Stimulated activated naive B cell treated with anti-CD40 and anti-IgM and Interleukin-4, amounts not matched to agents 10 μg/mL and 1 μg/mL and 100 μg/mL, for 72 hours (primary cell): ENCODE measurements around the gene BLCAP.

ENCODE experiments used
- ATAC-seq, 2 donors: fragments of 150-1000 bp; cut with Tn5 transposase; replicated peaks; 2 replicates each; pipeline ENCODE4 v1.10.0; 2021; ENCODE audit warnings: moderate library complexity in 1 of 2
- DNase-seq: peaks from one replicate; pipeline ENCODE4 v3.0.0; 2021
- H3K27ac Mint-ChIP-seq: one replicate; pipeline ENCODE4 v1.8.0; 2022; ENCODE audit warnings: mild to moderate bottlenecking, mixed read lengths
- H3K27me3 Mint-ChIP-seq, 2 donors: one replicate each; pipeline ENCODE4 v1.8.0; 2022; ENCODE audit warnings: mixed read lengths in 2 of 2
- H3K36me3 Mint-ChIP-seq, 2 donors: one replicate each; pipeline ENCODE4 v1.8.0; 2022; ENCODE audit warnings: mixed read lengths in 2 of 2, mild to moderate bottlenecking in 1 of 2
- H3K4me1 Mint-ChIP-seq, 2 donors: one replicate each; pipeline ENCODE4 v1.8.0; 2022; ENCODE audit warnings: mixed read lengths in 2 of 2, mild to moderate bottlenecking in 1 of 2
- H3K4me3 Mint-ChIP-seq, 2 donors: one replicate each; pipeline ENCODE4 v1.8.0; 2022; ENCODE audit warnings: mild to moderate bottlenecking in 2 of 2, mixed read lengths in 2 of 2, moderate library complexity in 1 of 2
- H3K9me3 Mint-ChIP-seq, 2 donors: one replicate each; pipeline ENCODE4 v1.8.0; 2022; ENCODE audit warnings: mixed read lengths in 2 of 2, mild to moderate bottlenecking in 1 of 2

Gene BLCAP

GRCh38 chr20:37521061-37521771 is 6.5 kb downstream of the BLCAP start, which contains the start of gene NNAT:
Gene NNAT (plus strand): TSS chr20:37521250. CDS start chr20:37521332, 82 bp downstream.
- Mint-ChIP-seq H3K9me3 (no peaks in the 10 kb centered on the region), H3K4me3 (peak within 1 kb of the TSS; percentile 77 to 85), H3K4me1 (peaks cover 36 to 68% of the 10 kb centered on the region in 2 donors), H3K36me3 (peaks cover 29 to 54% of the 10 kb centered on the region in 2 donors), H3K27me3 (no peaks in the 10 kb centered on the region), H3K27ac (peak within 1 kb of the TSS; percentile 84)
- DNase-seq (no peak), ATAC-seq (peak in 1 of 2 donors; percentile 27)

- H3K4me1 Mint-ChIP-seq: peaks cover 34 to 66% of the 10 kb centered on the region in 2 donors
- H3K9me3 Mint-ChIP-seq: no peaks in the 10 kb centered on the region
- H3K36me3 Mint-ChIP-seq: peaks cover 29 to 55% of the 10 kb centered on the region in 2 donors
- ATAC-seq (peak in 1 of 2 donors; percentile 23), DNase-seq (no peak)
- H3K4me3 Mint-ChIP-seq: peak overlapping the region; percentile 63 to 85
- peak overlapping the region; percentile 67 for H3K27ac Mint-ChIP-seq
- H3K27me3 Mint-ChIP-seq: no peaks in the 10 kb centered on the region
These were observed 7.2 kb downstream of the BLCAP start for GRCh38 chr20:37520419-37520955.

DNA sequence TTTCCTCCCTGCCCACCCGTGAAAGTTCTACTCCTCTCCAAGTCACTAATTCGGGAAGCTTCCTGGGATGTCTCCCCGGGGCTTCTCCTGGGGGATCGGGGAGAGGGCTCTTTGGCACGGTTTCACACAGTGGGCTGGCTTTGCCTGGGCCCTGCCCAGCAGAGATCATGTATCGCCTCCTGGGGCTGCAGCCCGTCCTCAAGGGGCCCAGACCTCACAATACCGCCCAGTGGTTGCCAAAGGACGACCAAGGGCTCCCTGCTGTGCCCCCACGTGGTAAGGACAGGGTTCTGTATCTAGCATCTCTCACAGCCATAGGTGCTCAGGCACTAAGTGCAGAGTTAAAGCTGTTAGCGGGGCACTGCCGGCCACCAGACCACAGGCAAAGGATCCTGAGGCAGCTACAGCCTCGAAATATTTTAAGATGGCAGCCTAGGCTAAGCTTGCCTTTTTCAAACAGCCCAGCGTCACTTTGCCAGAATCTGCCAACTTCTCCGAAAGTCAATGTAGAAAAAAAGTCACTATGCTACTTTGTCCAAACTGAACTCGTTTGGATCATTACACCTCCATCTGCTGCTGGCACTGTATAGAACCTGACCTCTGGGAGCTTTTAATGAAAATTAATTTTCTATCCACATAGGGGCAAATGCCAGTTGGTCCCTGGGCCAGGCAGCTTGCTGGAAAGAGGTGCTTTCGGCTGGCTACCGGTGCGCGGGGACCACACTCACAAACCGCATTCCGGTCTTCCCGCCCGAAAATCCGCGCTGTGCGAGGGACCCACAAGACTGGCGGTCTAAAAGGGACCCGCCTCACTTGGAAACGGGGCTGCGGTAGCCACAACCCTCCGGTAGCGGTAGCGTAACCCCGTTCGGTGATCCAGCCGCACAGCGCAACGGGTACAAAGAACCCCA is 7.9 kb downstream of the BLCAP start:
- Mint-ChIP-seq H3K4me1 (peaks cover 29 to 65% of the 10 kb centered on the region in 2 donors), H3K27ac (no peak overlapping the region), H3K27me3 (no peaks in the 10 kb centered on the region), H3K36me3 (peaks cover 34 to 61% of the 10 kb centered on the region in 2 donors), H3K9me3 (no peaks in the 10 kb centered on the region), H3K4me3 (peak overlapping the region; percentile 63 to 85)
- DNase-seq (no peak), ATAC-seq (peak in 1 of 2 donors; percentile 44)

GRCh38 chr20:37518606-37519507 is 8.8 kb downstream of the BLCAP start:
- H3K36me3 Mint-ChIP-seq: peaks cover 38 to 62% of the 10 kb centered on the region in 2 donors
- no peaks in the 10 kb centered on the region for H3K9me3 Mint-ChIP-seq
- no peak for DNase-seq
- H3K4me3 Mint-ChIP-seq: no peak overlapping the region
- H3K4me1 Mint-ChIP-seq: peaks cover 26 to 62% of the 10 kb centered on the region in 2 donors
- H3K27ac Mint-ChIP-seq: no peak overlapping the region
- ATAC-seq: no peak
- no peaks in the 10 kb centered on the region for H3K27me3 Mint-ChIP-seq

DNA sequence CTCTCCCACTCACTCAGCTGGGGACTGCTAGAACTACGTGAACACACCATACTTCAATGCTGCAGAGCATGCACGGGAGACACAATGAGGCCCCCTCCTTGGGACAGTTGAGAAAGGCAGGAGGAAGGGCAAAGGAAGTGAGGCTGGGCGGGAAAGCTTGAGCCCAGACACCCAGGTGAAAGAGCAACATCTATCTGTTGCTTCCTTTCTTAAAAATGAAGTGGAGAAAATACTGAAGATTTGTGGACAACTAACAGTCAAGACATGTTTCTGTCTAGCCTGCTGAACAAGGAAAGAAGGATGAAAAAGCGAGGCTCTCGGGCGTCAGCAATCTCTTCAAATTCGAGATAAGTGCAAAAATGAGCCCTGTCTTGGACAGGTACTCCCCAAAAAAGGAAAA is 9.6 kb downstream of the BLCAP start:
- Mint-ChIP-seq H3K4me1 (peaks cover 21 to 57% of the 10 kb centered on the region in 2 donors), H3K27me3 (no peaks in the 10 kb centered on the region), H3K27ac (no peak overlapping the region), H3K9me3 (no peaks in the 10 kb centered on the region), H3K4me3 (no peak overlapping the region), H3K36me3 (peaks cover 38 to 59% of the 10 kb centered on the region in 2 donors)
- no peak for ATAC-seq
- no peak for DNase-seq

GRCh38 chr20:37516811-37517750 is 10.6 kb downstream of the BLCAP start:
- no peak for DNase-seq
- H3K4me1 Mint-ChIP-seq: peaks cover 21 to 56% of the 10 kb centered on the region in 2 donors
- H3K4me3 Mint-ChIP-seq: no peak overlapping the region
- H3K9me3 Mint-ChIP-seq: no peaks in the 10 kb centered on the region
- no peak for ATAC-seq
- peaks cover 41 to 59% of the 10 kb centered on the region in 2 donors for H3K36me3 Mint-ChIP-seq
- no peaks in the 10 kb centered on the region for H3K27me3 Mint-ChIP-seq
- no peak overlapping the region for H3K27ac Mint-ChIP-seq

- no peak overlapping the region for H3K4me3 Mint-ChIP-seq
- DNase-seq: no peak
- H3K27ac Mint-ChIP-seq: no peak overlapping the region
- no peak for ATAC-seq
- H3K4me1 Mint-ChIP-seq: peaks cover 26 to 49% of the 10 kb centered on the region in 2 donors
- H3K36me3 Mint-ChIP-seq: peaks cover 41 to 63% of the 10 kb centered on the region in 2 donors
- no peaks in the 10 kb centered on the region for H3K9me3 Mint-ChIP-seq
- no peaks in the 10 kb centered on the region for H3K27me3 Mint-ChIP-seq
These were observed 11.8 kb downstream of the BLCAP start for GRCh38 chr20:37515876-37516275.

DNA sequence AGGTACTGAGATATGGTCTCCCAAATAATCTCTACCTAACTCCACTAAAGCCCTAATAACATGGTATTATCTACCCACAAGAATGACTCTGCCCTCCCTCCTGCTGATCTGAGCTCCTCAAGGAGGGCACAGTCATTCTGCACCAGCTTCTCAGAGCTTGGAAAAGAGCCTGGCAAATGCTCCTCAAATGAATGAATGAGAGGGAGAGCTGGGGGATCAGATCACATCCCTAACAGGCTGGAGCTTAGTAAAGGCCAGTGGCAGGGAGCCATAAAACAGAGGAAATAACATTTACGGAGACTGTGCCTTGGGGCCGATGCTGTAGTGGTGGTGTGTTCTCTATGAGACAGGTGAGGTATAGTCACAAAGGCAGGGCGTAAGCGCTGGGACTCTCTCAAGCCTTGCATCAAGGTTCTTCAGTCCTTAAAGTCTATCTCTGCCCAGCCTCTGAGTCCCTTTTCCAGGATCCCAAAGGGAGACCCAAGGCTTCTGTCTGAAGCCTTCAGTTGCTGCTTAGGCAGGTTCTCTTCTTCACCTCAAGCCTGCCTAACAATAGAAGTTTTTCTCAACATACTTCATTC is 13.8 kb downstream of the BLCAP start:
- Mint-ChIP-seq H3K4me3 (no peak overlapping the region), H3K4me1 (peaks cover 23 to 37% of the 10 kb centered on the region in 2 donors), H3K36me3 (peaks cover 34 to 60% of the 10 kb centered on the region in 2 donors), H3K27me3 (no peaks in the 10 kb centered on the region), H3K27ac (no peak overlapping the region), H3K9me3 (no peaks in the 10 kb centered on the region)
- ATAC-seq (no peak), DNase-seq (no peak)

DNA sequence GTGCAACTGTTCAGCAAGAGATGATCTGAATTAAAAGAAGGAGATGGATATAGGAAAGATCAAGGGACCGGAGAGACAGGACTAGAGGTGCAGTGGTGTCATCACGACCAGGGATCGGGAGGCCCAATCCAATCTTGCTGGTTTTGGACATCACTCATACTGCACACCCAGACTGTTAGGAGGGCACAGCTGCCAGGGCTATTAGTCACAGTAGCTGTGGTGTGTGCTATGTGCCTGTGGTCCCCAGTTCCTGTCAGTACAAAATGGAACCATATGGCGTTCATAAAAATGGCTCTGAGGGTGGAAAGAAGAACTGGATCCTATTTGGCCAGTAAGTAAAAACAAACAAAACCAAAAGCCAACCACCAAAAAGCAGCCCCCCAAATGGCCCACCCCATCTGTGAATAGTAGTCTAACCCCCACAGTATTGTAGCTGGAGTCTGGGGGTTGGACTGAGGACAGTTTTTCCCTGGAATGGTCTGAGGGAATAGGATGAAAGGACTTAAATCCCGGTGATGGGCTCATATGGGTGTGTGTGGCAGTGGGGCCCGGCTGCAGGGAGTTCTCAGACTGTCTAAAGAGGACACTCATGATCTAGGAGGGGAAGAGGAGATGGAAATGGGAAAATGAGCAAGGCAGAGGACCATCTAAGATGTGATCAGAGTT is 15.9 kb downstream of the BLCAP start:
- H3K4me1 Mint-ChIP-seq: peaks cover 18 to 35% of the 10 kb centered on the region in 2 donors

DNA sequence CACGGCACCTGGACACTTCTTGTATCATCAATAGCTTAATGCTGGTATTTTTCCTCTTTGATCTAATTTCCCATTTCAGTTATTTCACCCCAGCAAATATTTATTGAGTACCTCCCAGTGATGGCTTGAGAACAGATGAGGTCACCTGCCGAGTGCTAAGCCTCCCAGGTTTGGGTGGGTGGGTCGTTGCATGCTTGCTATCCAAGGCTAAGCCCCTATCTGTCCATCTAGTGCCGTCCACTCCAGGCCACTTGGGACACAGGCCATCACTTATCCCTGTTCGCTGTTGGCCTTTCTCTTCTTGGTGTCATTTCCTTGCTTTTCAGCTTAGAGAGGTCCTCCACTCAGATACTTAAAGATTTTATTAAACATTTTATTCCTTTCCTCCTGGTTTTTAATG is 17.4 kb downstream of the BLCAP start:
- H3K27me3 Mint-ChIP-seq: no peaks in the 10 kb centered on the region
- H3K27ac Mint-ChIP-seq: no peak overlapping the region

More for the DNA sequence above, 15.9 kb downstream of the BLCAP start:
- no peaks in the 10 kb centered on the region for H3K27me3 Mint-ChIP-seq
- peaks cover 23 to 45% of the 10 kb centered on the region in 2 donors for H3K36me3 Mint-ChIP-seq
- DNase-seq (no peak), ATAC-seq (no peak)
- H3K4me3 Mint-ChIP-seq: no peak overlapping the region
- no peaks in the 10 kb centered on the region for H3K9me3 Mint-ChIP-seq
- H3K27ac Mint-ChIP-seq: no peak overlapping the region

GRCh38 chr20:37506152-37506725 is 21.4 kb downstream of the BLCAP start:
- ATAC-seq: no peak
- H3K4me1 Mint-ChIP-seq: peaks cover 5 to 9% of the 10 kb centered on the region in 2 donors

More for the DNA sequence above, 17.4 kb downstream of the BLCAP start:
- no peaks in the 10 kb centered on the region for H3K9me3 Mint-ChIP-seq
- peaks cover 23 to 39% of the 10 kb centered on the region in 2 donors for H3K36me3 Mint-ChIP-seq
- ATAC-seq: no peak
- no peak for DNase-seq
- H3K4me3 Mint-ChIP-seq: no peak overlapping the region
- peaks cover 18 to 24% of the 10 kb centered on the region in 2 donors for H3K4me1 Mint-ChIP-seq

More at GRCh38 chr20:37506152-37506725, 21.4 kb downstream of the BLCAP start:
- Mint-ChIP-seq H3K4me3 (no peak overlapping the region), H3K36me3 (peaks cover 9 to 17% of the 10 kb centered on the region in 2 donors), H3K27me3 (no peaks in the 10 kb centered on the region), H3K27ac (no peak overlapping the region), H3K9me3 (no peaks in the 10 kb centered on the region)
- no peak for DNase-seq
